BJ (cell line): ENCODE results near the gene GLG1. TPM values are rescaled to one million over a fixed set of nuclear protein-coding genes. Genes with fewer than 3 reads are reported as not detected.
A peak's percentile ranks its signal among the peaks of the same experiment; 100 is the strongest.
"Not testable (repeated sequence)": the region's sequence is repeated elsewhere in the genome, so short reads cannot be mapped to it uniquely, and the experiment has no call there.

ENCODE experiments used
- CTCF ChIA-PET: fragments of 350-600 bp; formaldehyde crosslinking; extraction: SDS; loops from one replicate; lab custom pipeline; 2021; ENCODE audit warnings: antibody characterized with exemption, inconsistent platforms; lab: Yijun Ruan, JAX
- POLR2A ChIA-PET: fragments of 300-600 bp; sonication (Branson Sonifier 250); formaldehyde crosslinking; extraction: SDS; loops from one replicate; lab custom pipeline; 2021; ENCODE audit warnings: antibody characterized with exemption; lab: Charles Lee
- DNase-seq: peaks from one replicate; pipeline ENCODE4 v3.0.0-alpha.2; 2011; ENCODE audit warnings: low read depth
- H3K27me3 ChIP-seq: 2 replicates; pipeline ENCODE4 v1.6.0; 2011; ENCODE audit warnings: low read length; ENCODE audit not compliant: control insufficient read depth, insufficient read depth
- H3K36me3 ChIP-seq: 2 replicates; pipeline ENCODE4 v1.5.1; 2011; ENCODE audit warnings: low read length; ENCODE audit not compliant: control insufficient read depth, insufficient read depth
- H3K4me3 ChIP-seq: 2 replicates; pipeline ENCODE4 v1.5.1; 2011; ENCODE audit warnings: low read depth, mild to moderate bottlenecking, control low read depth, low read length
- polyA plus RNA-seq: library from polyadenylated mRNA; depleted of rRNA; stranded (reverse); fragments of >200 nt; gene quantifications from 2 replicates; pipeline ENCODE4 v1.2.3, GENCODE V29; 2011

GLG1 gene
- polyA plus RNA-seq, 1 experiment, result 88.6 TPM

DNA sequence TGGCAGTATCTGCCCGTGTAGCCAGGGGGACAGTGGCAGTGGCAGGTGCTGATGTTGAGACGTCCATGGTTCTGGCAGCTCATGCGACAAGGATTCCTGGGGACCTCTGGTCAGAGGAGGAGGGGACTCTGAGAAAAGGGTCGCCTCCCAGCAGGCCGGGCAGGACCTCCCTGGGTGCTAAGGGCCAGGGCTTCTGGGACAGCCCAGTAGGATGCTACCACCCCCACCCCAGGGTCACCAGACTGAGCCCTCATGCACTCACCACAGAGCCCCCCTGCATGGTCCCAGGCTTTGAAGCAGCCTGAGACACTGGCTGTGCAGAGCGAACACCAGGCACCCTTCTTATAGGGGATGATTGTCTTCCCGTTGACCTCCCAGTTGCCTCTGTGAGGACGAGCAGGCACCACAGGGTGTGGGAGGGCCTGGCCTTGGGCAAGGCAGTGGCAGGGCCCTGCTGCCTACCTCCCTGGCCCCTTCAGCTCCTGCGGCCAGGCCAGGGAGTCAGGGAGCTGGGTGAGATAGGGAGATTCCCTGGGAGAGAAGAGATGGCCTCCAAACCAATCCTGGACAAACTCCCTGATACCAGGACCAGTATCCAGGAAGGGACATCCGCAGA lies 194.0 kb downstream of the GLG1 start:
- H3K27me3 ChIP-seq, POLR2A ChIA-PET, H3K36me3 ChIP-seq, CTCF ChIA-PET, H3K4me3 ChIP-seq, DNase-seq: not testable (repeated sequence)

- H3K27me3 ChIP-seq, POLR2A ChIA-PET, H3K4me3 ChIP-seq, H3K36me3 ChIP-seq, CTCF ChIA-PET, DNase-seq: not testable (repeated sequence)
Measured at GRCh38 chr16:74412138-74412774, 194.7 kb downstream of the GLG1 start.

GRCh38 chr16:74410981-74411380 lies 195.9 kb downstream of the GLG1 start:
- H3K4me3 ChIP-seq, H3K36me3 ChIP-seq, POLR2A ChIA-PET, CTCF ChIA-PET, H3K27me3 ChIP-seq, DNase-seq: not testable (repeated sequence)

- H3K4me3 ChIP-seq, H3K36me3 ChIP-seq, CTCF ChIA-PET, POLR2A ChIA-PET, H3K27me3 ChIP-seq, DNase-seq: not testable (repeated sequence)
Measured at GRCh38 chr16:74410057-74410957, 196.6 kb downstream of the GLG1 start.

DNA sequence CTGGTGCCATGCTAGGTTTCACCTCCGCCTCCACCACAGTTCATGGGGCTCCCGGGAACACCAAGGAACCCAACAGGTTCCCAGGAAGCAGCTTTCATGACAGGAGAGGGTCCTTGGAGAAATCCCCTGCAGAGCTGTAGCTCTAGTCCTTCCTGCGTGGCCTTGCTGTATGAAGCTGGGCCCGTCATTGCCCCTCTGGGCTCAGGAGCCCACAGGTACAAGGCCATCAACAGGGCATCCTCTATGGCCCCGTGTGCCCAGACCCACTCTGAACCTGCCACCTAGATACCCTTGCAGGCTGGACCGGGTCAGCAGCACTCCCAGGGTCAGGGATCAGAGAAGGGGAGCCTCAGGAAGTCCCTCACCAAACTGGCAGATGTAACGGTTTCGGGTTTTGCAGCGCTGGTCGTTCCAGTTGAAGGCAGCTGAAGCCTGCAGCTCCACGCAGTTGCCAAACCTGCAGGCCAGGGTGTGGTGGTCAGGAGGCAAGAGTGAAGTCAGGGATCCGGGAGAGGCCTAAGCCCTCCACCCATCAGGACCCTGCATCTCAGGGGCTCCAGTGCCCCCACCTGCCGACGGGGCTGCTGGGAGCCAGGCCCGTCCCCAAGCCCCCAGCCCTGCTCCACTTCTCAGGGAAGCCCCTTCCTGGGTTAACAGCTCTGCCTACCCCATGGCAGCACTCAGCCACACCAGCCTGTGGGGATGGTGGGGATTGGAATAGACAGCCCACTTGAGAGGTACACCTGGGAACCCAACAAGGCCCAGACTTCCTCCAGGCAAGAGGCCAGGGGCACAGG lies 197.5 kb downstream of the GLG1 start:
- H3K4me3 ChIP-seq, H3K36me3 ChIP-seq, H3K27me3 ChIP-seq, DNase-seq, CTCF ChIA-PET, POLR2A ChIA-PET: not testable (repeated sequence)

DNA sequence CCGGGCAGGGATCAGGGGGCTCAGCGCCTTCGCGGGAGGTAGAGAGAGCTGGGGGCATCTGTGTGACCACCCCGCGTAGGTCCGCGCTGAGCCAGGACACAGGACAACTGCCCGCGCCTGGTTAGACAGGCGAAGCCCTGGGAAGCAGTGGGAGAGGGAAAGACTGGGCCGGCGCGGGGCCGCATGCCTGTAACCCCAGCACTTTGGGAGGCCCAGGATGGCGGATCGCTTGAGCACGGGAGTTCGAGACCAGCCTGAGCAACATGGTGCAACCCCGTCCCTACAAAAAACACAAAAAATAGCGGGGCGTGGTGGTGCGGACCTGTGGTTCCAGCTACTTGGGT lies 199.6 kb downstream of the GLG1 start:
- H3K27me3 ChIP-seq, DNase-seq, POLR2A ChIA-PET, H3K36me3 ChIP-seq, CTCF ChIA-PET: not testable (repeated sequence)
- H3K4me3 ChIP-seq, result peak overlapping the region; percentile 32

DNA sequence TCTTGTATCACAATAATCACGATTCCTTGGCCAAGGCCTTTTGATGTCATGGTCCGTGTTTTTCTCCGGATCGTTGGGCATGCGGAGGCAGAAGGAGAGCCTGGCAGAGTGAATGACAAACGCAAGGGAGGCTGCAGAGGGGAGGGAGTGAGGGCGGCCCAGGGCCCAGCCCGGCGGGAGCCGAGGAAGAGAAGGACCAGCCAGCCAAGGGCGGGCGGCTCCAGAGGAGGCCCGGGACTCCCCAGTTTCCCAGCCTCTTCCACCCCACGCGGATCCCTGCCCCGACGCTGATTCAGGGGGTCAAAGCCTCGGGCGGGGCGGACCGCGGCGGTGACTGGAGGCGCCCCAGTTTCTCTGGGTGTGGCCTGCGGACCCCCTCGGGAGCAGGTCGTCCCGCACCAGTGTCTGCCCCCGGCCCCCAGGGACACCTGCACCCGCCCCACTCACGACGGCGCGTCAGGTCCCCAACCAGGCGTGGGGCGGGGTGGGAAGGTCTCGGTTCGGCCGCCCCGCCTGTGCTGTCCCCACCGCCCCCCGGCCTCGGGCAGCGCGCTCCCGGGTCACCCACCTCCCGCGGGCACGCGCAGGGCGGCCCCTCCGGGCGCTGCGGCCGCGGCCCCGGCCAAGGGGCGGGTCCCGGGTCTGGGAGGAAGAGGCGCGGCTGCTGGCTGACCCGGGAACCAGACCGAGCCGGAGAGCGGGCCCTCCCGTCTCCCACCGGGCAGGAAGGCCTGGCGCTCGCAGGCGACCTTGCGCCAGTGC lies 200.1 kb downstream of the GLG1 start:
- H3K4me3 ChIP-seq, result peak overlapping the region; percentile 32
- POLR2A ChIA-PET, CTCF ChIA-PET, DNase-seq, H3K36me3 ChIP-seq, H3K27me3 ChIP-seq: not testable (repeated sequence)

GRCh38 chr16:74404148-74404933 lies 202.6 kb downstream of the GLG1 start:
- H3K36me3 ChIP-seq, CTCF ChIA-PET, H3K27me3 ChIP-seq, POLR2A ChIA-PET, H3K4me3 ChIP-seq, DNase-seq: not testable (repeated sequence)

GRCh38 chr16:74400238-74400637 lies 206.7 kb downstream of the GLG1 start:
- POLR2A ChIA-PET, CTCF ChIA-PET, DNase-seq, H3K4me3 ChIP-seq, H3K27me3 ChIP-seq, H3K36me3 ChIP-seq: not testable (repeated sequence)

DNA sequence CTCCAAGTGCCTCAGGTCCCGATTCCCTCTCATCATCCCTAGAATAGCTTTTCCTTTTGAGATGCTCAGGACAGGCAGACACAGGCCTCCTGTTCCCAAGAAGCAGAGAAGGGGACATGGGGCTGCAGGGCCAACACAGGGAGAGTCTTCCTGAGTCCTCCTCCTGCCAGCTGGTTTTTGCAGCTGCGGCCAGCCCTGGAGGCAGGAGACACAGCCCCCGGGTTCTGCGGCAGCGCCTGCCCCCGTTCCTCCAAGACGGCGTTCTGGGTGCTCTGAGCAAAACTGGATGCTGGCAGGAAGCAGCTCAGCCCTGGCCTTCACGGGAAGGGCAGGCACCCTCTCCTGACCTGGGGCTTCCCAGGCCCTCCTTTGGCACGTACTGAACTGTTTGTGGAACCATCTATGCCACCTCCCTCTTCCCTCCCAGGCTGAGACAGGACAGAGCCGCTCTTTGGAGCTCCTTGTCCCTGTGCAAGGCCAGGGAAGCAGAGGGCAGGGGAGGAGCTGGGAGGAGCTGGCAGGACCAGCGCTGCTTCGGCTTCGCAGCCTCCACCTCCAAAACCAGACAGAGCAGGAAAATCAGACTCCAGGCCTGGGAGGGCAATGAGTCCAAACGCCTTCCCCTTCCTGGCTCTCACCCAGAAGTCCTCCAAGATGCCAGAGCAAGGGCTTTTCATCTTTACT lies 208.6 kb downstream of the GLG1 start:
- H3K27me3 ChIP-seq, H3K36me3 ChIP-seq, H3K4me3 ChIP-seq, DNase-seq, POLR2A ChIA-PET, CTCF ChIA-PET: not testable (repeated sequence)
